HepG2 (cell line): ENCODE results near the gene LMTK2. TPM values are rescaled to one million over a fixed set of nuclear protein-coding genes. Genes with fewer than 3 reads are reported as not detected.

ENCODE experiments used
- ATAC-seq: fragments of 200-7000 bp; cut with Tn5 transposase; 3 replicates; pipeline ENCODE4 v1.9.1; 2020; ENCODE audit warnings: mild to moderate bottlenecking, moderate library complexity
- BruUV-seq: library from RNA; stranded (reverse); fragments of 400-500 nt; replicated peaks from 2 replicates; lab custom pipeline; 2021; lab: Mats Ljungman, UMichigan
- CTCF ChIA-PET: fragments of 300-600 bp; formaldehyde crosslinking; extraction: SDS; loops from one replicate; lab custom pipeline; 2021; ENCODE audit warnings: low total read pairs, inconsistent platforms, low intra/inter-chr PET ratio; lab: Yijun Ruan, JAX
- POLR2A ChIA-PET: fragments of 350-600 bp; sonication (Branson Sonifier 250); formaldehyde crosslinking; loops from one replicate; lab custom pipeline; 2020; ENCODE audit warnings: antibody characterized with exemption, inconsistent platforms; lab: Yijun Ruan, JAX
- DNase-seq: peaks from one replicate; pipeline ENCODE4 v3.0.0-alpha.2; 2015; ENCODE audit warnings: low spot score
- FAIRE-seq: peaks from 3 replicates; lab custom pipeline; 2011; peaks lifted over from hg19 to GRCh38; lab: Jason Lieb, UNC
- H2AFZ ChIP-seq: one replicate; pipeline ENCODE4 v1.6.1; 2011; ENCODE audit warnings: low read length, inconsistent platforms
- H3K27ac ChIP-seq: fragments of 300-600 bp; 3 replicates; pipeline ENCODE4 v1.8.0; 2011; ENCODE audit warnings: mixed run types, mild to moderate bottlenecking, mixed read lengths, low read length, inconsistent platforms; ENCODE audit not compliant: insufficient read depth; ENCODE audit errors: extremely low read length
- H3K27me3 ChIP-seq, 2 experiments: fragments of 200-600 bp in 1 of 2; 2 replicates in 1 of 2; 3 replicates in 1 of 2; pipeline versions ENCODE4 v1.6.0 to v1.8.0; 2011; ENCODE audit warnings: low read length in 2 of 2, mild to moderate bottlenecking in 2 of 2, moderate library complexity in 2 of 2, inconsistent platforms in 1 of 2; ENCODE audit not compliant: insufficient read depth in 2 of 2, control insufficient read depth in 1 of 2
- H3K36me3 ChIP-seq, 2 experiments: fragments of 200-600 bp in 1 of 2; replicated peaks in 1 of 2; 2 replicates in 1 of 2; 3 replicates in 1 of 2; pipeline versions ENCODE4 v1.5.1 to v1.8.0; 2011; ENCODE audit warnings: low read length in 2 of 2, inconsistent platforms in 1 of 2; ENCODE audit not compliant: insufficient read depth in 2 of 2, control insufficient read depth in 1 of 2
- H3K4me1 ChIP-seq: 2 replicates; pipeline ENCODE4 v1.5.1; 2012; ENCODE audit warnings: low read length, inconsistent platforms; ENCODE audit not compliant: insufficient read depth
- H3K4me2 ChIP-seq: 2 replicates; pipeline ENCODE4 v1.6.0; 2011; ENCODE audit warnings: low read depth, low read length, inconsistent platforms
- H3K4me3 ChIP-seq, 3 experiments: fragments of 200-600 bp in 1 of 3; sonication (generic), shearing (Covaris generic) in 1 of 3; replicated peaks in 1 of 3; 2 replicates each; pipeline ENCODE4 v1.5.1; 2011 to 2016; ENCODE audit warnings: low read length in 3 of 3, inconsistent platforms in 2 of 3, low read depth in 2 of 3, mild to moderate bottlenecking in 2 of 3, control low read depth in 1 of 3, mixed read lengths in 1 of 3; ENCODE audit not compliant: insufficient read depth in 1 of 3
- H3K79me2 ChIP-seq: one replicate; pipeline ENCODE4 v1.6.1; 2011; ENCODE audit warnings: low read length, inconsistent platforms; ENCODE audit not compliant: insufficient read depth
- H3K9ac ChIP-seq: 2 replicates; pipeline ENCODE4 v1.6.0; 2011; ENCODE audit warnings: mild to moderate bottlenecking, low read depth, low read length, inconsistent platforms; ENCODE audit not compliant: insufficient read depth
- H3K9me3 ChIP-seq: 2 replicates; pipeline ENCODE4 v1.5.1; 2012; ENCODE audit warnings: mild to moderate bottlenecking, low read length
- H4K20me1 ChIP-seq: 2 replicates; pipeline ENCODE4 v1.6.0; 2011; ENCODE audit warnings: inconsistent platforms, mild to moderate bottlenecking, low read length, moderate library complexity; ENCODE audit not compliant: insufficient read depth
- CENPX ChIP-seq: sonication (generic); formaldehyde crosslinking; IDR thresholded peaks from 2 replicates; pipeline ENCODE4 v1.9.0; 2021; ENCODE audit warnings: mild to moderate bottlenecking, missing genetic modification reagents, moderate library complexity
- E2F5 ChIP-seq: sonication (generic); formaldehyde crosslinking; conservative IDR thresholded peaks from 2 replicates; pipeline ENCODE4 v1.4.0; 2020; ENCODE audit warnings: missing genetic modification reagents
- HNRNPL ChIP-seq: fragments of 200-400 bp; formaldehyde crosslinking; IDR thresholded peaks from 2 replicates; pipeline ENCODE4 v1.6.1; 2017; ENCODE audit warnings: mild to moderate bottlenecking, low read depth, low read length
- HOXD1 ChIP-seq: sonication (generic); formaldehyde crosslinking; IDR thresholded peaks from 2 replicates; pipeline ENCODE4 v1.5.0; 2020; ENCODE audit warnings: missing genetic modification reagents
- KLF12 ChIP-seq: sonication (generic); formaldehyde crosslinking; IDR thresholded peaks from 2 replicates; pipeline ENCODE4 v1.4.0; 2020; ENCODE audit warnings: missing genetic modification reagents, borderline replicate concordance
- MEF2D ChIP-seq: sonication (generic); formaldehyde crosslinking; IDR thresholded peaks from 2 replicates; pipeline ENCODE4 v1.5.1; 2020; ENCODE audit warnings: mild to moderate bottlenecking, missing genetic modification reagents
- MLLT10 ChIP-seq: sonication (generic); formaldehyde crosslinking; IDR thresholded peaks from 2 replicates; pipeline ENCODE4 v1.4.0; 2020; ENCODE audit warnings: missing genetic modification reagents
- RFXANK ChIP-seq: IDR thresholded peaks from 2 replicates; pipeline ENCODE4 v1.6.1; 2016
- SP4 ChIP-seq: sonication (generic); formaldehyde crosslinking; IDR thresholded peaks from 2 replicates; pipeline ENCODE4 v1.8.1; 2023; ENCODE audit warnings: mild to moderate bottlenecking, missing genetic modification reagents
- ZMAT3 ChIP-seq: sonication (generic); formaldehyde crosslinking; conservative IDR thresholded peaks from 2 replicates; pipeline ENCODE4 v1.7.0; 2021; ENCODE audit warnings: missing genetic modification reagents
- ZNF430 ChIP-seq: sonication (generic); formaldehyde crosslinking; IDR thresholded peaks from 2 replicates; pipeline ENCODE4 v1.9.0; 2021; ENCODE audit warnings: mild to moderate bottlenecking, missing genetic modification reagents
- WGBS: methylation state at CpG from one replicate; pipeline ENCODE4 v1.1.6; 2017; ENCODE audit warnings: low lambda C conversion rate; 5-methylcytosine and 5-hydroxymethylcytosine counted together
- in situ Hi-C: cut with HindIII; loops from 2 replicates; pipeline ENCODE4 v1.10.0; 2017; ENCODE audit warnings: low pct_unique_long_range_greater_than_20kb; ENCODE audit not compliant: extremely low pct_ligation_motif_present
- intact Hi-C: fragments of 100-400 bp; cut with micrococcal nuclease; formaldehyde crosslinking; loops from one replicate; pipeline ENCODE4 v1.10.0; 2022; ENCODE audit not compliant: unreplicated experiment
- polyA plus RNA-seq, 8 experiments: library from polyadenylated mRNA; depleted of rRNA in 3 of 8; stranded (reverse) in 7 of 8; unstranded in 1 of 8; fragments of >200 nt; fragmentation: Illumina TruSeq in 4 of 8; extraction: Trizol in 4 of 8; gene quantifications; 2 replicates each; pipeline versions ENCODE4 v1.2.1 to v1.2.3, GENCODE V29; 2011 to 2016; ENCODE audit warnings: low read depth in 4 of 8, missing spikeins in 1 of 8, mixed read lengths in 1 of 8; ENCODE audit not compliant: insufficient read depth in 1 of 8
- total RNA-seq, 5 experiments: library from RNA; depleted of rRNA; stranded (reverse); fragments of >200 nt; fragmentation: Illumina TruSeq; extraction: Trizol; gene quantifications; 2 replicates each; pipeline ENCODE4 v1.2.3, GENCODE V29; 2016; ENCODE audit warnings: low read depth in 1 of 5
- TF ChIP-seq, protein P1 (sequence below): sonication (generic); formaldehyde crosslinking; IDR thresholded peaks from 2 replicates; pipeline ENCODE4 v1.4.0; 2020; ENCODE audit warnings: mild to moderate bottlenecking, low read depth, missing genetic modification reagents
- TF ChIP-seq, protein P2 (sequence below), 2 experiments: fragments of 450-650 bp in 1 of 2; sonication (generic) in 1 of 2; formaldehyde crosslinking; IDR thresholded peaks; 2 replicates each; pipeline versions ENCODE4 v1.5.0 to v1.8.0; 2020 to 2022; ENCODE audit warnings: mild to moderate bottlenecking in 1 of 2, missing genetic modification reagents in 1 of 2

Gene LMTK2
- total and polyA plus RNA-seq, 2 of the 13 experiments (the other 11 are each of a cell fraction or from before 2014, with no cell fraction given) = 9.5 to 11.7 TPM

DNA sequence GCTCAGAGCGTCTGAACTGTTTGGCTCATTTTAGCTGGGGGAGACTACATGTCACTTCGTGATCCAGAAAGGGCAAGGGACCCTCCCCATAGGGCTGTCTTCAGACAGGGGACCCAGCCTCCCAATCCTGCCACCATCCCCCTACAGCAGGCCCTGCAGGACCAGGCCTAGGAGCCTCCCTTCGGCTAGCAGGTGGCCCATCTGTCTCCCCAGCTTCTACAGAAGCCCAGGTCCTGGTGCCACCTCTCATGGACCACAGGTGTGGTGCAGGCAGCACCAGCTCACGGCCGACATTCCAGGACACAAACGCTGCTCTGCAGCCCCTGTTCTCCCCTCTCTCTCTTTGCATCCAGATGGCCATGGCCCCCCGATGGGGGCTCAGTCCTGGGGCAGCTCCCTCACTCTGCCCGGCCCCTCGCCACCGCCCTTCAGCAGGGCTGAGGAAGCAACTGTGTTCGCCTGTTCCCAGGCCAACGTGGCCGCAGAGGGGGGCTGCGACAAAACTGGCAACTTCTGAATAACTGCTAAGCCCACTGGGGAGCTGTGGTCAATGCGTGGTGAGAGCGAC, 135.1 kb downstream of the LMTK2 start (continued):
- TF ChIP-seq E2F5 (CRISPR knock-in tag) (no peak), RFXANK (CRISPR knock-in tag) (no peak), MEF2D (no peak), CENPX (CRISPR knock-in tag) (no peak), ZNF430 (CRISPR knock-in tag) (no peak), HOXD1 (CRISPR knock-in tag) (no peak), MLLT10 (CRISPR knock-in tag) (no peak), ZMAT3 (CRISPR knock-in tag) (no peak), KLF12 (no peak)
- TF ChIP-seq, protein P1, sequence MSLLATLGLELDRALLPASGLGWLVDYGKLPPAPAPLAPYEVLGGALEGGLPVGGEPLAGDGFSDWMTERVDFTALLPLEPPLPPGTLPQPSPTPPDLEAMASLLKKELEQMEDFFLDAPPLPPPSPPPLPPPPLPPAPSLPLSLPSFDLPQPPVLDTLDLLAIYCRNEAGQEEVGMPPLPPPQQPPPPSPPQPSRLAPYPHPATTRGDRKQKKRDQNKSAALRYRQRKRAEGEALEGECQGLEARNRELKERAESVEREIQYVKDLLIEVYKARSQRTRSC (CRISPR knock-in tag) = no peak

DNA sequence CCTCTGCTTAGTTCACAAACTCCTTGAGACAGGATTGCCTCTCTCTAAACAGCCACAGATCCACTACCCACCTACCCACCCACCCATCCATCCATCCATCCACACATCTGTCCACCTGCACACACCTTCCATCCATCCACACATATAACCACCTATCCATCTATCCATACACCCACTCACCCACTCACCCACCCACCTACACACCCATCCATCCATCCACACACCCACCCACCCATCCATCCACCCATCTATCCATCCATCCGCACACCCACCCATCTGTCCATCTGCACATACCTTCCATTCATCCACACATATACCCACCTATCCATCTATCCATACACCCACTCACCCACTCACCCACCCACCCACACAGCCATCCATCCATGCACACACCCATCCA, 135.7 kb downstream of the LMTK2 start:
- in situ Hi-C loops (loop anchor here (5.0 kb wide), 1 partner anchor 225 kb away; no protein-coding TSS in a partner anchor), intact Hi-C loops (no loop called here)
- no peaks in the 10 kb centered on the region for H4K20me1 ChIP-seq
- TF ChIP-seq, protein P2, sequence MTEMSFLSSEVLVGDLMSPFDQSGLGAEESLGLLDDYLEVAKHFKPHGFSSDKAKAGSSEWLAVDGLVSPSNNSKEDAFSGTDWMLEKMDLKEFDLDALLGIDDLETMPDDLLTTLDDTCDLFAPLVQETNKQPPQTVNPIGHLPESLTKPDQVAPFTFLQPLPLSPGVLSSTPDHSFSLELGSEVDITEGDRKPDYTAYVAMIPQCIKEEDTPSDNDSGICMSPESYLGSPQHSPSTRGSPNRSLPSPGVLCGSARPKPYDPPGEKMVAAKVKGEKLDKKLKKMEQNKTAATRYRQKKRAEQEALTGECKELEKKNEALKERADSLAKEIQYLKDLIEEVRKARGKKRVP (CRISPR knock-in tag; IDR thresholded peaks at IDR 0.05) = no peak
- TF ChIP-seq SP4 (CRISPR knock-in tag) (no peak), HNRNPL (no peak)
- no peaks in the 10 kb centered on the region for H3K79me2 ChIP-seq
- no TSS peak for BruUV-seq
- CTCF ChIA-PET = no interaction called here
- no peaks in the 10 kb centered on the region; a peak in 1 of 5 replicates for H3K36me3 ChIP-seq
- FAIRE-seq (no peak), DNase-seq (no peak), ATAC-seq (no peak)
- no peaks in the 10 kb centered on the region for H3K4me1 ChIP-seq
- no peak overlapping the region for H2AFZ ChIP-seq
- WGBS = 97% methylated on average over 1 of the region's 1 CpG
- no peaks in the 10 kb centered on the region for H3K9me3 ChIP-seq
- no peak overlapping the region for H3K4me3 ChIP-seq
- H3K9ac ChIP-seq = no peak overlapping the region
- H3K27me3 ChIP-seq = no peaks in the 10 kb centered on the region
- POLR2A ChIA-PET = no interaction called here
- no peak overlapping the region for H3K4me2 ChIP-seq
- no peak overlapping the region for H3K27ac ChIP-seq
